NCI-H1694 treated with DMSO at 0.1 percent for 48 hours (cell line): ENCODE results near the gene CLP1.

Experiments
- DNase-seq: peaks from one replicate; lab custom pipeline; 2025; lab: John Stamatoyannopoulos, UW

Gene CLP1

GRCh38 chr11:57657194-57658022 lies at the start of gene CLP1:
TSS of gene CLP1 (plus strand) at chr11:57657762. CDS start at chr11:57659477, 1,715 bp downstream.
- DNase-seq, result peak; percentile 91

- no peak for DNase-seq
These were observed 47.4 kb upstream of the CLP1 start for GRCh38 chr11:57610170-57610569.

- no peak for DNase-seq
These were observed 43.3 kb upstream of the CLP1 start for GRCh38 chr11:57614234-57614772.

GRCh38 chr11:57615308-57615707 lies 42.3 kb upstream of the CLP1 start:
- no peak for DNase-seq

GRCh38 chr11:57616595-57616994 lies 41.0 kb upstream of the CLP1 start:
- DNase-seq, result no peak

- no peak for DNase-seq
These were observed 39.1 kb upstream of the CLP1 start for GRCh38 chr11:57618438-57618837.

- DNase-seq, result no peak
These were observed 38.2 kb upstream of the CLP1 start for GRCh38 chr11:57619331-57619730.

- DNase-seq, result no peak
These were observed 37.1 kb upstream of the CLP1 start for GRCh38 chr11:57620467-57620866.

GRCh38 chr11:57622263-57622662 lies 35.3 kb upstream of the CLP1 start:
- DNase-seq, result no peak

- no peak for DNase-seq
These were observed 32.7 kb upstream of the CLP1 start for GRCh38 chr11:57624864-57625263.

GRCh38 chr11:57626895-57627294 lies 30.7 kb upstream of the CLP1 start:
- no peak for DNase-seq

GRCh38 chr11:57630171-57630570 lies 27.4 kb upstream of the CLP1 start:
- DNase-seq, result no peak

GRCh38 chr11:57632116-57632515 lies 25.4 kb upstream of the CLP1 start:
- DNase-seq, result no peak

GRCh38 chr11:57633394-57634070 lies 24.0 kb upstream of the CLP1 start:
- no peak for DNase-seq

GRCh38 chr11:57634311-57634710 lies 23.3 kb upstream of the CLP1 start:
- DNase-seq, result no peak

- no peak for DNase-seq
These were observed 22.3 kb upstream of the CLP1 start for GRCh38 chr11:57635246-57635645.

GRCh38 chr11:57637626-57638004 lies 19.9 kb upstream of the CLP1 start:
- DNase-seq, result no peak

GRCh38 chr11:57638005-57638781 lies 19.4 kb upstream of the CLP1 start:
- peak; percentile 77 for DNase-seq

GRCh38 chr11:57638811-57639320 lies 18.7 kb upstream of the CLP1 start:
- DNase-seq, result no peak

GRCh38 chr11:57639321-57640067 lies 18.1 kb upstream of the CLP1 start:
- no peak for DNase-seq

GRCh38 chr11:57640068-57640800 lies 17.3 kb upstream of the CLP1 start:
- no peak for DNase-seq
